ENCODE results near the gene SCARB2.

- TF ChIP-seq, protein P1, sequence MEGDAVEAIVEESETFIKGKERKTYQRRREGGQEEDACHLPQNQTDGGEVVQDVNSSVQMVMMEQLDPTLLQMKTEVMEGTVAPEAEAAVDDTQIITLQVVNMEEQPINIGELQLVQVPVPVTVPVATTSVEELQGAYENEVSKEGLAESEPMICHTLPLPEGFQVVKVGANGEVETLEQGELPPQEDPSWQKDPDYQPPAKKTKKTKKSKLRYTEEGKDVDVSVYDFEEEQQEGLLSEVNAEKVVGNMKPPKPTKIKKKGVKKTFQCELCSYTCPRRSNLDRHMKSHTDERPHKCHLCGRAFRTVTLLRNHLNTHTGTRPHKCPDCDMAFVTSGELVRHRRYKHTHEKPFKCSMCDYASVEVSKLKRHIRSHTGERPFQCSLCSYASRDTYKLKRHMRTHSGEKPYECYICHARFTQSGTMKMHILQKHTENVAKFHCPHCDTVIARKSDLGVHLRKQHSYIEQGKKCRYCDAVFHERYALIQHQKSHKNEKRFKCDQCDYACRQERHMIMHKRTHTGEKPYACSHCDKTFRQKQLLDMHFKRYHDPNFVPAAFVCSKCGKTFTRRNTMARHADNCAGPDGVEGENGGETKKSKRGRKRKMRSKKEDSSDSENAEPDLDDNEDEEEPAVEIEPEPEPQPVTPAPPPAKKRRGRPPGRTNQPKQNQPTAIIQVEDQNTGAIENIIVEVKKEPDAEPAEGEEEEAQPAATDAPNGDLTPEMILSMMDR (conservative IDR thresholded peaks at IDR 0.05): no peak
- TF ChIP-seq EZH2 (IDR thresholded peaks at IDR 0.05; ENCODE audit: low read depth): no peak
Measured at GRCh38 chr4:76177709-76178108, 35.9 kb downstream of the SCARB2 start.

Measured in PC-9 (cell line).